GM12872 (cell line): ENCODE measurements around the gene NTRK1.

Experiments
- CTCF ChIP-seq: IDR thresholded peaks from 3 replicates; pipeline ENCODE4 v1.5.1; 2011; ENCODE audit warnings: low read depth, mild to moderate bottlenecking, low read length, moderate library complexity; ENCODE audit not compliant: insufficient read depth

NTRK1 gene

GRCh38 chr1:156874572-156875340 lies 14.1 kb downstream of the NTRK1 start:
- TF ChIP-seq CTCF, result no peak

- TF ChIP-seq CTCF, result no peak
These were observed 14.6 kb downstream of the NTRK1 start for GRCh38 chr1:156875341-156875615.

GRCh38 chr1:156876281-156876680 lies 15.6 kb downstream of the NTRK1 start:
- TF ChIP-seq CTCF, result no peak

- no peak for TF ChIP-seq CTCF
These were observed 16.9 kb downstream of the NTRK1 start for GRCh38 chr1:156877433-156878170.

- no peak for TF ChIP-seq CTCF
These were observed 19.2 kb downstream of the NTRK1 start for GRCh38 chr1:156879876-156880275.

GRCh38 chr1:156880473-156880872 lies 19.8 kb downstream of the NTRK1 start:
- no peak for TF ChIP-seq CTCF

- no peak for TF ChIP-seq CTCF
These were observed 20.4 kb downstream of the NTRK1 start for GRCh38 chr1:156881101-156881500.
